NCI-H2081 (cell line): Measurements from ENCODE around the gene ISG20L2.

Experiments
- DNase-seq, 2 experiments: peaks; one replicate each; lab custom pipeline; 2025; lab: John Stamatoyannopoulos, UW

The ISG20L2 gene

DNA sequence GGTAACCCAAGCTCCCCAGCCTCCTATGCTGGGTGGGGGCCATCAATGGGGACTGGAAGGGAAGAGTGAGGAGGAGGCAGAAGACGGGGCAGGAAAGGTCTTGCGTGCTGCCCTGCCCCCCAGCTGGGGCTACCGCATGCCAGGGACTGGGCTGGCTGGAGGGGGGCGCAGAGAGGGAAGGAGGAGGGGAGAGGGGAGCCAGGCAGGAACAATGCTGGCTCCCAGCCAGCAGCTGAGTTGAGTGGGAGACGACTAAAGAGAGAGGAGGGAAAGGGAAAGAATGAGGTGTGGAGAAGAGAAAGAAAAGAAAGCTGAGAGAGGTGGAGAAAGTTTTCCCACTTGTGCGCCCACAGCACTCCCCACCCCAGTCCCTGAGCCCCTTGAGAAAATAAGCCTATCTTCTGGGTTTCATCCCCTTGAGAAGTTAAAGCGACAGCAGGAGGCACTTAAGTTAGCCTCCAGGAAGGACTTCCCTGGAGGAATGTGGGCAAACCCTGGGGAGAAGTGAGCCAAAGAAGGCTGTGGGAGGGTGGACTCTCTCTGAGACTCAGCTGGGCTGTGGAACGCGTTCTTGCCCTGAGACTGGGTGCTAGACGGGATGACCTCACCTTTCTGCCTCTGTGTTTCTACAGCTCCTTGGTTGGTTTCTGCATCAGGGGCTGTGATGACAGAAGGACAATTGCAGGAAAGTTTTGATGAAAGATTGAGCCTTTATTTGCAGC, 38.5 kb downstream of the ISG20L2 start:
- DNase-seq = no peak

- DNase-seq = peak; percentile 78 to 81
Measured at GRCh38 chr1:156689035-156689952, 39.3 kb downstream of the ISG20L2 start.

DNA sequence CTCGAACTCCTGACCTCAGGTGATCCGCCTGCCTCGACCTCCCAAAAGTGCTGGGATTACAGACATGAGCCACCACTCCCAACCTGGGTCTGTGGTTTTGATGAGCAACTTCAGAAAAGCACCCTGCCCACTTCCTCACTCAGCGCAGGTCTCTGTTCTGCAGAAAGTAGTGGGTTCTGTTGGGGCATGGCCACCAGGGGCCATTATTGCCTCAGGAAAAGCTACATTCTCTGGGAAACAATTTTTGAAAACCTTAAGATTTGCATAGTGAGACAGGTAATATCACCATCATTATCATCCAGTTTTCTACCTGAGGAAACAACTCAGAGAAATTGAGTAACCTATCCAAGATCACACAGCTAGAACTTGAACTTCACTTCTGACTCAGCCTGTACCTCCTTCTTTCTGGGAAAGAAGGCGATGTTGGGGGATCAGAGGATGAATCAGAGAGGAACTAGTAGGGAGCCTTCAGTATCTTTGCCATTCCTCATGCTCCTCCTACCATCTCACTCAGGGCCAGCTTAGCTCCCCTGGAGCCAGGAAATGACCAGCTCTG, 44.3 kb downstream of the ISG20L2 start:
- no peak for DNase-seq

- no peak for DNase-seq
Measured at GRCh38 chr1:156682166-156682890, 46.2 kb downstream of the ISG20L2 start.

- no peak for DNase-seq
Measured at GRCh38 chr1:156681196-156681960, 47.2 kb downstream of the ISG20L2 start.

GRCh38 chr1:156680056-156680455, 48.5 kb downstream of the ISG20L2 start:
- DNase-seq = no peak

DNA sequence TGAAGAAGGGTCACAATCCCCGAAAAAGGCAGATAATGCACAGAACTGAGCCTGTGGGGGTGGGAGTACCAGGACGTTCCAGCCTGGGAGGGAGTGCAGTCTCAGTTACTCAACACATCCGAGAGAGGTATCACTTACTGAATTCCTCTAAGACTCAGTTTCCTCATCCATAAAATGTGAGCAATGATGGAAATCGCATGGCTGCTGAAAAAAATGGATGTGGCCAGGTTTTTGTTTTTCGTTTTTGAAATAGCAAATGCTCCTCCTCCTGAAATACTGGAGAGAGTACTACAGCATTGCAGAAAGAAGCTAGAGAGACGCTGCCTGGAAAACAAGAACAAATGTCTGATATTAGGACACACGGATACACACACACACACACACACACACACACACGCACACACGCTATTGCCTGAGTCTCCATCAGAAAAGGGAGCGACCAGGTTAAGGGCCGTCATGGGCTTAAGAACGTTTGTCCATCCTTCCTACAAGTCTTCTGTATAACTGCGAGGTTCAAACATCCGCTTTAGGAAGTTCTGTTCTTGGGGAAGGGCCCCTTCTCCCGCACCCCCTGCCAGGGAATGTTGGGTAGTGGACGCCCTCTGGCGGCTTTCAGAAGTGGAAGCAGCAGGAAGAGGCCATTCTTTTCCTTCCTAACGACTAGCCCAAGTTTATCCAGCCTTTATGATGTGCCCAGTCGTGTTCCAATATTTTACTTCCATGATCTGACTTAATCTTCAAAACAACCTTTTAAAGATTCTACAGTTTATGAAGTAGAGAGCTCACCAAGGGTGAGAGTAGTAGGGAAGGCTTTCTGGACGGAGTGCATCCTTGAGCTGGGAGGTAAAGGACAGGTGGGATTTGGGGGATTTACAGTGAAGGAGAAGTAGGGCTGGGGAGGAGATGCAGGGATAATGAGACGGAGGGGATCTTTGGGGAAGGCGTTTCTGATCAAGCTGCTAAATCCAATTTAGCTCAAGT, 50.7 kb downstream of the ISG20L2 start:
- DNase-seq = peak; percentile 47 to 66

GRCh38 chr1:156676820-156677615, 51.5 kb downstream of the ISG20L2 start, which contains the start of gene NES:
TSS of gene NES (minus strand) at chr1:156677407. CDS start at chr1:156677264, 143 bp downstream.
- peak; percentile 23 to 61 for DNase-seq

- no peak for DNase-seq
Measured at GRCh38 chr1:156676114-156676819, 52.3 kb downstream of the ISG20L2 start.

DNA sequence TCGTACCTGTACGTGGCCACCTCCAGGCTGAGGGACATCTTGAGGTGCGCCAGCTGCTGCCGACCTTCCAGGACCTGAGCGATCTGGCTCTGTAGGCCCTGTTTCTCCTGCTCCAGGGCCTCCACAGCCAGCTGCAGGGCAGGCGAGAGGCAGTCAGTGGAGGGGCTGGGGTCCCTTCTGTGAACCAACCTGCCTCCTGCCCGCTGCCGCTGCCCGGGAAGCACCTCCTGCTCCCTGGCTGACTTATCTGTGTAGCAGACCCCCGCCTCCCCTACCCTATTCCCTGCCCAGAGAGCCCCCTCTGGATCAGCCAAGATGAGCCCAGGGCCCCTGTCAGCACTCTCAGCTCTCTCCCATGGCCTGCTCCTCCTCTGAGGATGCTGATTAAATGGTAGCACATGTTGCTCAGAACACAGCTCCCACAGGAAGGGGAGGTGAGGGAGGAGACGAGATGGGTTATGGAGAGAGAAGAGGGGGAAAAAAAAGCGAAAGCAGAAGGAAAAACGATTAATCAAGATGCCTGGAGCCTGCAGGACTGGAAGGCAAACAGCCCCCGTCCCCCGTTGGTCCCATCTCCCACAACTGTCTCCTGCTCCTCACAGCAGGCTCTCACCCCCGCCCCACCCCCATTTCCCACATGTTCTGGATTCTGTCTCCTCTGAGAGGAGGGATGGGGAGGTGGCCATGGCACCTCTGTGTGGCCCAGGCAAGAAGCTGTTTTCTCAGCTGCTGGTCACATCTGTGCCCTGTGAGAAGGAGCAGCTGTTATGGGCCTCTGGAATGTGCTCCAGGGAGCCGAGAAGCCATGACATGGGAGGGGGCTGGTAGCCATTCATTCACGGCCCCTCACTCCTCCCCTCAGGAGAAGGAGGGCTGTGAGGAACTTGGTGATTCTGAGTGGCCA, 53.1 kb downstream of the ISG20L2 start:
- DNase-seq = no peak

GRCh38 chr1:156673387-156674121, 55.0 kb downstream of the ISG20L2 start:
- no peak for DNase-seq
